Measurements from ENCODE around the gene CASKIN1.
"Not testable (repeated sequence)": the region's sequence is repeated elsewhere in the genome, so short reads cannot be mapped to it uniquely, and the experiment has no call there.

The CASKIN1 gene

DNA sequence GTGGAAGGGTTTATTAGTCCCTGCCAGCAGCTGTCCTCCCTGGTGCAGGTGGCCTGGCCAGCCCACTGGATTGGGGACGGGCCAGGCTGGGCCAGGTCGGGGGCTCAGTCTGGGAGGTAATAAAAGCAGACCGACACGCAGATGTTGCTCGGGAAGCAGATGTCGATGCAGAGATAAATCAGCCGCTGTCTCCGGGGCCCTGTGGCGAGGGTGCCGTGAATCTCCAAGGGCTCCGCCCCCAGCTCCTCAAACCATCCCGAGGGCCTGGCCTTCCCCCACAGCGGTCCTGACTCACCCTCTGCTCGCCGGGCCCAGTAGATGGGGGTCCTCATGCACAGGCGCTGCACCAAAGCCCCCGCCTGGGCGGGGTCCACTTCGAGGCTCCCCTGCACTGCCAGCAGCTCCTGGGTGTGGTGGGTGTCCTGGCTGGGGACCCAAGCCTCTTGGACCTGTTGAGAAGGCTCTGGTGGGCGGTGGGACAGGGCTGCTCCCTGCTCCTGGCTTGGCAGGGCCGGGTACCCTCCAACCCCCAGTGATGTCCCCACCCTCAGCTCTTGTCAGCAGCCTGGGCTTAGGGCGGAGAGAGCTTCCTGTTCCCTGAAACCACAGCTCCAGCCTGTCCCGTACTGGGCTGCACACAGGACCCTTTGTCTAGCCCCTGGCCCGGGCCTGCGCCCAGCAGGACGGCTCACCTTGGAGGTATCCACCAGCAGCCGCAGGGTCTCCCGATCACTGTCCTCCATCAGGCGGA lies 13.0 kb upstream of the CASKIN1 start:
- DNase-seq, result no peak

DNA sequence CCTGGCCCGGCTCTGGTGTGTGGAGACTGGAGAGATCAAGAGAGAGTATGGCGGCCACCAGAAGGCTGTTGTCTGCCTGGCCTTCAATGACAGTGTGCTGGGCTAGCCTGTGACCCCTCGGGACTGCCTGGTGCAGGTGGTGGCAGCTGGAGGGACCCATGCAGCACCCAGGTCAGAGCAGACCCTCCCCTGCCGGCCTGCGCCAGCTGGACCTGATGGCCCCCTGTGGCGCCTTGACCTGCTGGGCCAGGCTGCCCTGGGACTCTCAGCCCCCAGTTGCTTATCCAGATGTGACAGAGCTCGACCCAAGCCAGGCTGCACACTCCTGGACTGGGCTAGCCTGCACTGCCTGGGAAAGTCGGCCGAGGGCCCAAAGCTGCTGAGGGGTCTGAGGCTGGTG lies 12.4 kb upstream of the CASKIN1 start:
- DNase-seq, result no peak

DNA sequence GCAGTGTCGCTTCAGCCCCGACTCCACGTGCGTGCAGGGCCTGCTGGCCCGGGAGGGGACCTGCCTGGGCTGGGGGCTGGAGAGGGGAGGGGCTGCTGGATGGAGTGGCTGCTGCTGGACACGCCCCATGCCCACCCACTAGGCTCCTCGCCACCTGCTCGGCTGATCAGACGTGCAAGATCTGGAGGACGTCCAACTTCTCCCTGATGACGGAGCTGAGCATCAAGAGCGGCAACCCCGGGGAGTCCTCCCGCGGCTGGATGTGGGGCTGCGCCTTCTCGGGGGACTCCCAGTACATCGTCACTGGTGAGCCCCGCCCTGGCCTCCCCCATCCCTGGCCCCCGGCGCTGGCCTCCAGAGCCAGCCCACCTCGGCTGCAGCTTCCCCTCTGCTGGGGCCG lies 11.9 kb upstream of the CASKIN1 start:
- DNase-seq, result no peak

DNA sequence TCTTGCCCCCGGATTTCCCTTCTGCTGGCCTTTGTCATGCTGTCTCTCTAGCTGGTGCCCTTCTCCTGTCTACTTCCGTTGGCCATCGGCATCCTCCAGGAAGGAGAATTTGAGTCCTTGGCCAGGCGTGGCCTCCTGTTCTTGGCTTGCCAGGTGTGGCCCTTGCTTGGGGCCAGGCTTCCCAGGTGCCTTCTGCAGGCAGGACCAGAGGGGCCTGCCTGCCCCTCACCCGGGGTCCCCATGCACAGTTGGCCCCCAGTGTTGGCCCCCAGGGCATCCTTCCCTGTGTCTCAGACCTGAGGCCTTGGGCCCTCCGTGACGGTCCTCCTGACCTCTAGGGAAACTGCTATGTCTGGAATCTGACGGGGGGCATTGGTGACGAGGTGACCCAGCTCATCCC lies 11.5 kb upstream of the CASKIN1 start:
- no peak for DNase-seq

DNA sequence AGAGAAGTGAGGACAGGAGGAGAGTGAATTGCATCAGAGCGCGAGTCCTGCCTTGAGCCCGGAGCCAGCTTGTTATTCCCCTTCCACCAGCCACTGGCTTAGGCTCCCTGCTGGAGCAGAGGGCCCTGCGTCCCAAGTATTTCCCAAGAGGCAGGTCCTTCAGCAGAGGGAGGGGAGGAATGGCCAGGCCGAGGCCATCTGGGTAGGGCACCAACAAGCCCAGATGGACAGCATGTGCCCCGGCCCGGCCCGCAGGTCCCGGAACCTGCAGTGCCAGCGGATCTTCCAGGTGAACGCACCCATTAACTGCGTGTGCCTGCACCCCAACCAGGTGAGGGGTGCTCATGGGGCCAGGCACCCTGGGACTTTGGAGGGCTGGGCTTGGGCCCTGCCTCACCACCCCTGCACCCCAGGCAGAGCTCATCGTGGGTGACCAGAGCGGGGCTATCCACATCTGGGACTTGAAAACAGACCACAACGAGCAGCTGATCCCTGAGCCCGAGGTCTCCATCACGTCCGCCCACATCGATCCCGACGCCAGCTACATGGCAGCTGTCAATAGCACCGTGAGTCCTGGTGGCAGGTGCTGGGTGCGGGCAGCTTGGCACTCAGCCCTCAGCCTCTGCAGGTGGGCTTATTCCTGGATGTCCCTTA lies 10.5 kb upstream of the CASKIN1 start:
- DNase-seq, result no peak

DNA sequence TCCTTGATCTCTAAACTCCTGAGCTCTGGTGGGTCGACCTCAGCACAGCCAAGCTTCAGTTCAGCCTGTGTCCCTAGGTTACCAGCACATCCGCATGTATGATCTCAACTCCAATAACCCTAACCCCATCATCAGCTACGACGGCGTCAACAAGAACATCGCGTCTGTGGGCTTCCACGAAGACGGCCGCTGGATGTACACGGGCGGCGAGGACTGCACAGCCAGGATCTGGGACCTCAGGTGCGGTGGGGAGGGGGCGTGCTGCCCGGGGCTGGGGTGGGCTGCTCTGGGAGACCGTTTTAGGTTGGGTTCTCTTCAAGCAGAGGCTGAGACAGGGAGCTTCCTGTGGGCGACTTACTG lies 10.0 kb upstream of the CASKIN1 start:
- DNase-seq, result no peak

DNA sequence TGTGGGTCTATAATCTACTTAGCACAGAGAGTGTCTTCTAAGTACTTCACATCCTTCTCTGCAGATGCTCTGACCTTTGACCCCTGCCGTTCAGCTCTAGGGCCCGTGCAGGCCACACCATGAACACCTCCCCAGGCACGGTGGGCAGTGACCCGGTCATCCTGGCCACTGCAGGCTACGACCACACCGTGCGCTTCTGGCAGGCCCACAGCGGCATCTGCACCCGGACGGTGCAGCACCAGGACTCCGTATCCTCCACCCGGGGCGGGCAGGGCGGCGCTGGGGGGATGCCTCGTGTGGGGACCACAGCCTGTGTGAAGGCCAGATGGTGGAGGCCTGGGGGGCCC lies 9.5 kb upstream of the CASKIN1 start:
- no peak for DNase-seq

DNA sequence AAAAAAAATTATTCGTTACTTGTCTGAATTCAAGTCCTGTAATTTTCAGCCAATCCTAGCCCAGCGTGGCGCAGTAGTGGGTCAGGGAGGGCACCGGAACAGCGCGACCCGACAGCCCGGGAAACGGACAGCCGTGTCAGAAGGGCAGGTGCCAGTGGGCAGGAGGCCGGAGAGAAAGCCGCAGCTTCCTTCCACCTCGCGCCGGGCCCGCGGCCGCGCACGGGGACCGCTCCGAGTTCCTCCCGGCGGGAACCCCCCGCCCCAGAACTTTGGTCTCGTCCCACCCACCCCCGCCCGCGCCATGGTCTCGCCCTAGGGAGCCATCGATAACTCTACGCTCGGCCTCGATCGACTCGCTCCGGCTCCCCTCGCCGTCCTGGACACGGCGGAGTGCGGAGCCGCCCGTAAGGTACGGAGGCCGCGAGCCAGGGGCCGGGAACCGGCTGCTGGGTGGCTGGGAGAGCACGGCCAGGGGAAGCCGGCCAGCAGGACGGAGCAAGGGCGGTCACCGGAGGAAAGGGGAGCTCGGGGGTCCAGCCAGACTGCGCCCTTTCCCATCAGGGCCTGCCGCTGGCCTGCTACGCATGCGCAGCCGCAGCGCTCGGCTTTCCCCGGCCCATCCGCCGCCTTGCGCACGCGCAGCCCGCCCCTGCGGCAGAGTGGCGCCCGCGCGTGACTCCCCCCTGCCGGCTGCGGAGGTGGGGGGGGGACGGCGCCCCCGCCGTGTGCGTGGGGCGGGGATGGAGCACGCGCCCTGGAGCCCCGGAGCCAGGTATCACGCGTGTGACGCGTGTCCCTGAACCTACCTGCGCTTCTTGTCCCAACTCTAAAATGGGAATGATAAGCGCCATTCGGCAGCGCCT lies 8.9 kb upstream of the CASKIN1 start, which contains the start of gene MLST8:
MLST8 (plus strand) TSS at position 351 of the 863 bp plus-strand sequence. CDS start 632 bp downstream, outside the sequence.
- DNase-seq, result peak; percentile 91

DNA sequence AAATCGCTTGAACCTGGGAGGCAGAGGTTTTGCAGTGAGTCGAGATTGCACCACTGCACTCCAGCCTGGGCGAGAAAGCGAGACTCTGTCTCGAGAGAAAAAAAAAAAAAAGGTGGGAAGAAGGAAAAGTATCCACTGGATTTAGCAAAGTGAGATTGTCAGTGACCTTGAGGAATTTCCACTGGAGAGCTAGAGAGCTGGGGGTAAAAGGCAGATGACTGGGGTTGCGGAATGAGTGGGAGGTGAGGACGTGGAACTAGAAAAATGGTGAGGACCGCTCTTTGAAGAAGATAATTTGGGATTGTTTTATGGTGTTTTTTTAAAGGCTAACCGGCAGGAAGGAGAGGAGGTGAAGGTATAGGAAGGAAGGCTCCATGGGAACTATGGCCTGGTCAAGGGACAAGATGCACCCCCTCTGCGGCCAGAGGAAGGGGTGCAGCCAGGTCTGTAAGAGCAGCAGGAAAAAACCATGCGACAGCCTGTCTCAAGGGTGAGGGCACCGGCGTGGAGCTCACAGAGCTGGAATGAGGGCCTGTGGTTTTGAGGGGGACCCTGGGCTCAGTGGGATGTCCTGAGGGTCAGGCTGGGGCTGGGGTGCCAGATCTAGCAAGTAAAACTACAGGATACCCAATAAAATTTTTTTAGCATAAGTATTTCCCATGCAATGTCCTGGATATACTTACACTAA lies 8.2 kb upstream of the CASKIN1 start:
- DNase-seq, result no peak

DNA sequence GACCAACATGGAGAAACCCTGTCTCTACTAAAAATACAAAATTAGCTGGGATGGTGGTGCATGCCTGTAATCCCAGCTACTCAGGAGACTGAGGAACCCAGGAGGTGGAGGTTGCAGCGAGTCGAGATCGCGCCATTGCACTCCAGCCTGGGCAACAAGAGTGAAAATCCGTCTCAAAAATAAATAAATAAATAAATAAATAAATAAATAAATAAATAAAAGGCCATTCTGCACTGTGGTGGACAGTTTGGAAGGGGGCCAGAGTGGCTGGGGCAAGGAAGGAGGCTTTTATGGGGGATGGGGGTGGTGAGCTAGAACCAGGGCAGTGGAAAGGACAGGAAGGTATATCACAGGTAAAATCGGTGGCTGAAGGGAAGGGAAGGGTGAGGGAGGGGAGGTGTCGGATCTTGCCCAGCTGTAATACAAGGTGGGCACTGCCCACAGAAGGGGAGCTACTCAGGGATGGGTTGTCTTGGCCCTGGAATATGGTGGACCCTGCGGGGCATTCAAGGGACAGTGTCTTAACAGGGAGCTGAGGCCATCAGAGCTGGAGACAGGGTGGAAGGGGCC lies 6.8 kb upstream of the CASKIN1 start:
- not testable (repeated sequence) for DNase-seq

DNA sequence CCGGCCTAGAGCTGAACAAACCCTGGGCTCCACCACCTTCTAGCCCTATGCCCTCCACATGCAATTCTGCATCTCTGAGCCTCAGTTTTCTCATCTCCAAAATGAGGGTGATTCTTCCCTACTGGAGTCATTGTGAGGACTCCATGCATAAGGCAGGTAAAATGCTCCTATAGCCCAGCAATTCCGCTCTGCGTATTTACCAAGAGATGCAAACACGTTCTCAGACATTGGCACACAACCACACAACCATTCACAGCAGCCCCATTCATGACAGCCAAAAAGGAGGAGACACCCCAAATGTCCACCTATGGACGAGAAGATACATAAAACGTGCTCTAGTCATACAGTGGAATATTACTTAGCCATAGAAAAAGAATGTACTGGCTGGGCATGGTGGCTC lies 3.9 kb upstream of the CASKIN1 start:
- DNase-seq, result no peak

DNA sequence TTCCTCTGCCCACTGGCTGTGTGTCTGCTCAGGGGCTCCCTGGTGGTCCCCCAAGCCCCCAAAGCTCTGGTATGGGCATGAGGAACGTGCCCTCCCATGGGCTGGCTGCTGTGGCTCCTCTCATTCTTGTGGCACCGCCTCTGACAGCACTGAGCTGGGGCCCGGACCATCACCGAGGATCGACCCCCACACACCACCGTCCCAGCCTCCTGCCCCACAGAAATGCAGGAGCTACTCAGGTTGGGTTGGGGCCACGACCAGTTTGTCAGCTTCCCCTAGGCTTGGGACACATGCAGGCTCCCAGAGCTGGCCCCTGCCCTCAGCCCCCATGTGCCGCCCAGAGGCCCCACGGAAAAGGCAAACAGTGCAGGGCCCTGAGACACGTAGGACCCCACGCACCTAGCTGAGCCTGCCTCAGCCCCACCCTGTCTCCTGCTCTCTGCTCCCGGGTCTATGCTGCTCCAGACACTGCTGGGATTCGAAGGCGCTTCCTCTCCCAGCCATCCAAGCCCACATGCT lies 3.3 kb upstream of the CASKIN1 start:
- DNase-seq, result no peak

DNA sequence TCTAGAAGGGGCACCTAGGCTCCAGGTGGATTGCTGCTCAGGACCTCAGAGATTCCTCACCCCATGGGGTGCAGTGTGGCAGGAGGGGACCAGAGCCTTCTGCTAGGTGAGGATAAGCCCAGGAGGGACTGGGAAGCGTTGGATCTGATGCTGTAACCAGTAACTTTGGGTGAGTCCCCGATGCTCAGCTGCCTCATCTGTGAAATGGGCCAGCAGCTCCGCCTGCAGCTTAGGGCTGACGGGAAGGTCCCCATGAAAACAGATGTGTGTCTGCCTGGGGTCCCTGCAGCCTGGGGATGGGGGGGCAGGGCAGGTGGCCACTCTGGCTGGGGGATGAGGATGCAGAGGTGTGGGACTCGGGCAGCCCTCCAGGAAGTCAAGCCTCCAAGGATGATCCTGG lies 2.7 kb upstream of the CASKIN1 start:
- no peak for DNase-seq

DNA sequence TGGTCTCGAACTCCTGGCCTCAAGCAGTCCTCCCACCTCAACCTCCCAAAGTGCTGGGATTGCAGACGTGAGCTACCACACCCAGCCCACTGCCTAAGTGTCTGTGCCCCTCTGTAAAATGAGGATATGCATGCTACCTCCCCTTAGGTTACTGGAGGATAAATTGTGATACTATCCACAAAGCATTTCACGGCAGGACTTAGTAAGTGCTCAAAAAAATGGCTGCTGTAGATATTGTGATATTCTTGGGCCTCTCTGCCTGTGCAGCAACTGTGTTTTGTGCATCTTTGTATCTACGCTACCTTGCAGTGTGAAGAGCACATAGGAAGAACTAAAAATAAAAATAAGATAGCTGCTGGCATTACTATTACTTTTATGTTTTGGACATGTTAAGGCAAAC lies 1.9 kb upstream of the CASKIN1 start:
- DNase-seq, result no peak

DNA sequence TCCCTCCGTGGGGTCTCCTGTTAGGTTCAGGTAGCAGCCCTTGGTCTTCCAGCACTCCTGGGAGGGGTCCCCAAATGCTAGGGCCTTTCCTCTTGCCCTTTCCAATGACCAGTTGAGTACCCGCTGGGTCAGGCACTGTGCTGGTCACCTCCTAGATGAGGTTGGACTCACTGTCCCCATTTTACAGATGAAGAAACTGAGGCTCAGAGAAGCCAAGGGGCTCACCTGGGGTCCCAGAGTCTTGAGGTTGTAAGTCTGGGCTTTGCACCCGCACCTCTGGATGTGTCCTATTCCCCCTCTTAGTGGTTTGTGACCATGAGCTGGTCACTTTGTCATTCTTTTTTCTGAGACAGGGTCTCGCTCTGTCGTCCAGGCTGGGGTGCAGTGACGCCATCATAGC lies 1.4 kb upstream of the CASKIN1 start:
- no peak for DNase-seq

DNA sequence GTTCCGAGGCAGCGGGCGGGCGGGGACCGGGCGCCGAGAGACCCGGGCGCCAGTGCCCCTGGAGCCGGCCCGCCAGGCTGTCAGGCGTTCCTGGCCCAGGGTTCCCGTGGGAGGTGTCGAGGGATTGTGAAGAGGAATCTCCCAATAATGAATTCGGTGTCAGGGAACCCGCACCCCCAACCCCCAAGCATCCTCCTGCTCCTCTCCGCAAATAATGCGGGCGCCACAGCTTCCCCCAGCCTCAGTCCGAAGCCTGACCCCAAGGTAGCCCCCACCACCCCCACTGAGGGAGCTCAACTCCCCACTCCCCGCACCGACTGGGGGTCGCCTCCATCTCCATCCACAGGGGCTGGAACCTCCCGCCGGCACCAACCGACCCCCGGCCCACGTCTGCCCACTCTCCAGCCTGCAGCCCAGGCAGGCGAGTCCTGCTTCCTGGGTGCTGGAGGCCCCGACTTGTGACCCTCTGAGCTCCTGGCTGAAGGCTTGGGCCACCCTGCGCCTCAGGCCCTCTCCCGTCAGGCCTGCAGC lies 641 bp upstream of the CASKIN1 start:
- no peak for DNase-seq

DNA sequence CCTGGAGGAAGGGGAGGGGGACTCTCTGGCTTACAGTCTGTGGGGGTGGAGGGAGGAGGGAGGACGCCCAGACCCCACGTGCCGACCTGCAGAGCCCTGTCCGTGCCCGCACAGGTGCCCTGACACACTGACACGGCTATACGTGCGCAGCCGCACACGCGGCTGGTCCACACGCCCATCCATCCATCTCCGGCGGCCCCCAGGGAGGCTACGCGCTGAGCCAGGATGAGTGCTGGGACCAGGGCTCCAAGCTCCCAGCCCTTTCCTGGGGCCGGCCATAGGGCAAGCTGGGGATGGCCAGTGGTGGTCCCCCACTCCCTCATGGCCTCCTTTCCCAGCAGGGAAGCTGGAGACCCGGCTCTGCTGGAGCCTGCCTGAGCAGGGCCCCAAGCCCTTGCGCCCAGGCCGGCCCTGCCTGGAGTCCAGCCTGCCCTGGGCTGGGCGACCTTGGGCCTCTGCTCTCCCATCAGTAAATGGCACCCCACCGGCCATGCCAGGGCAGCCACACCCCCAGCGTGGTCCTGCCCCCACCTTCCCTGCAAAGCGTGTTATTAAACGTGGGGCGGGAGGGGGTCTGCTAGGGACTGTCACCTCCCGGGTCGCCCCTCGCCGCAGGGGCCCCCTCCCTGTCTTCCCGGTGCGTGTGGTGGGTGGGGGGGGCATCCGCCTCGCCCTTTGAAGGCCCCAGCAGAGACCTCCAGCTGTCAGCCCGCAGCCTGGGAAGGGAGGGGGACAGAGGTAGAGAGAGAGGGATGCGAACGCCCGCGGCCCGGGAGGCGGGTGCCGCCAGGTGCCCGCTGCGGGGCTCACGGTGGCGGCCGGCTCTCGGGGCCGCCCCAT lies 863 bp downstream of the CASKIN1 start:
- DNase-seq, result no peak

DNA sequence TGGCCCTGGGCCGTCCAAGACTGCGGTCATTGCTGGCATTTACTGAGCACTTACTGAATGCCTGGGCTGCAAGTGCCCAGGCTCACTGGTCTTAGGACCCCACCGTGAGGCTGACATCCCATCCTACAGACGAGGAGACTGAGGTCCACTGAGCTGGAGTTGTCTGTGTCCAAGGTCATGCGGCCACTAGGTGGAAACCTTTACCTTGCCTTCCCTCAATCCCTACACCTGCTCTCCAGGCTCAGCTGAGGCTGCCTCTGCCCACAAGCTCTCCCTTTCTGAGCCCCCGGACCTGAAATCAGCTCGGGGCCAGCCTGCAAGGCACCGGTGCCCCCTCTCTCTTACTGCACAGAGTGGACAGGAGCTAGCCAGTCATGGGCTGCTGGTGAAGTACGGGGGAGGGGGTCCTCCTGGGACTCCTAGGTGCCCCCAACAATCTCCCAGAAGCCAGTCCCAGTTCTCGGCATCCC lies 1.5 kb downstream of the CASKIN1 start:
- no peak for DNase-seq

DNA sequence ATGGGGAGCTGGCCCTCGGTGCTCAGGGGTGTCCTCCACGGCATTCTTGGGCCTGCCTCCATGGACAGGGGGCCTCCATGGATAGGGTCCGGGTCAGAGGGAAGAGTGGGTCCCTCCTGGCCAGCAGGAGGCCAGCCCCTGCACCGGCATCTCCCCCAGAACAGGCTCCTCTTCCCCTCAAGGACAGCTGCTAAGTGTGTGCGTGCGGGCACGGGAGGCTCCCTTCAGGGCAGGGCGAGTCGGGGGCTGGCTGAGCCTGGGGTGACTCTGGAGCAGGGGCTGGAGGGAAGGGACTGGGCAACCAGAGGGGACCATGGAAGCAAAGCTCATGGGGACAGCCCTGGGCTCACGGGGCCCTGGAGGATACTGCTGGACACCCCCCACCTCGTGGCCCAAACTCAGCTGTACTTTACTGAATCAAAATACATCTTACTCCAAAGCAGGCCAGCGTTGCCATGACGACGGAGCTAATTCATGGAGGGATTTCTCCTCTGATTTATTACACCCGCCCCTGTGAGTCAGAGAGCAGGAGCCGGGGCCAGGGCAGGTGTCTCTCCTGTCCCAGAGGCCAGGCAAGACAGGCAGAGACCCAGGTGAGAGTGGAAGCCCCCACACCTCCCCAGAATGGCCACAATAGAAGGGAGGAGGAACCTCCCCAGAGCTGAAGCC lies 2.1 kb downstream of the CASKIN1 start:
- DNase-seq, result no peak

DNA sequence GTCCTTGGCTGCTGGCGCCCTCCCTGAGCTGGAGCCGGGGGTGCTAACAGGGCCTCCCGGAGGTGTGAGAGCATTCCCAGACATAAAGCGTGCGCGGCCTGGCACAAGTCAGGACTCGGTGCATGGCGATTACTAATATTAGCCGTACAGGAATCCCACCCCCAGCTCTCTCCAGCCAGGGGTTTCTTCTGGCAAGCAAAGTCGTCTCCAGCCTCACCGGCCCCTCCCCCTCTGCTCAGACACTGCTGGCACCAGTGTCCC lies 5.0 kb downstream of the CASKIN1 start:
- no peak for DNase-seq
